GM11168 (cell line): ENCODE data around the gene SLC29A3.

Source experiments
- in situ Hi-C: fragments of 300-500 bp; cut with MboI; formaldehyde crosslinking; loops from one replicate; pipeline ENCODE4 v1.12.0; 2022; ENCODE audit warnings: low sequenced_read_pairs; ENCODE audit not compliant: unreplicated experiment

SLC29A3 gene

DNA sequence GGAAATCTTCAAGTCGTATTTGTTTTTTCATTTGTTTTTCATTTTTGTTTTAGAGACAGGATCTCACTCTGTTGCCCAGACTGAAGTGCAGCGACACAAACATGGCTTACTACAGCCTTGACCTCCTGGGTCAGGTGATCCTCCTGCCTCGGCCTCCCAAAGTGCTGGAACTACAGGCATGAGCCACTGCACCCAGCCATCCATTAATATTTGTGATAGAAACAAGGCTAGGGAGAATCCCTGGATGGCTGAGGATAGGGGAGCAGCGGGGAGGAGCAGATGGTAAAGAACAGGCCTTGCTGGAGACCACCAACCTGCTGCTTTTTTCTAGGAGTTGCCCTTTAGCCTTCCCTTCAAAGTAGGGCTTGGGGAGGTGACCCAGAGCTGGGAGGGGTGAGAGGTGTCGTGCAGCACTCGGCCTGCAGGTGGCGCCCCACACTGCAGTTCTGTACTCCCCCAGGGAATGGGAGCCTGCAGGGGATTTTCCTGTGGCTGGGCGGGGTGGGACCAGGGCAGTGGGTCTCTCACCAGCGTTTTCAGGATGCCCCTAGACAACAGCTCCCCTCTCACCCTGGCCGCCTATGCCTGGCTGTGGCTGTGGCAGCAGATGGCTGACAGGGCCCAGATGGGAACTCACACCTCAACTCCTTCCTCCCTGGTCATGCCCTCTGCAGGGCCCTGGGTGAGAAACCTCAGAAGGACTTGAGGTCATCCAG lies 65.1 kb downstream of the SLC29A3 start:
- in situ Hi-C loops: loop anchor here (5.0 kb wide), 2 partner anchors 67 to 183 kb away; partner anchors contain the start of gene SLC29A3

DNA sequence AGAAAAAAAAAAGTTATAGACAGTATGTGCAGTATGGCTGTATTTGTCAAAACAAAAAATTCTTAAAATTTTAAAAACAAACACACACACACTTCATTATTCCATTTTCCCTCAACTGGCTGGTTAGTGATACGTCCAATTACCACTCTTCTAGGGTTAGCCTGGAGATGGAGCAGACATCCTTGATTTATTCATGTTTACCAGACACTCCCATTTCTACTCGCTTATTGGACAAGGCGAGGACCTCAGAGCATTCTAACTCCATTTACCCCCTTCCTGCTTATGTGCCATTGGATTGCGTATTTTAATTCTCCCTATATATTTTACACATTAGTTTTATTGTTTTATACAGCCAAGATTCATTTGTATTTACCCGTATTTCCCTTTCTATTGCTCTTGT lies 69.1 kb downstream of the SLC29A3 start:
- in situ Hi-C loops: no loop called here

DNA sequence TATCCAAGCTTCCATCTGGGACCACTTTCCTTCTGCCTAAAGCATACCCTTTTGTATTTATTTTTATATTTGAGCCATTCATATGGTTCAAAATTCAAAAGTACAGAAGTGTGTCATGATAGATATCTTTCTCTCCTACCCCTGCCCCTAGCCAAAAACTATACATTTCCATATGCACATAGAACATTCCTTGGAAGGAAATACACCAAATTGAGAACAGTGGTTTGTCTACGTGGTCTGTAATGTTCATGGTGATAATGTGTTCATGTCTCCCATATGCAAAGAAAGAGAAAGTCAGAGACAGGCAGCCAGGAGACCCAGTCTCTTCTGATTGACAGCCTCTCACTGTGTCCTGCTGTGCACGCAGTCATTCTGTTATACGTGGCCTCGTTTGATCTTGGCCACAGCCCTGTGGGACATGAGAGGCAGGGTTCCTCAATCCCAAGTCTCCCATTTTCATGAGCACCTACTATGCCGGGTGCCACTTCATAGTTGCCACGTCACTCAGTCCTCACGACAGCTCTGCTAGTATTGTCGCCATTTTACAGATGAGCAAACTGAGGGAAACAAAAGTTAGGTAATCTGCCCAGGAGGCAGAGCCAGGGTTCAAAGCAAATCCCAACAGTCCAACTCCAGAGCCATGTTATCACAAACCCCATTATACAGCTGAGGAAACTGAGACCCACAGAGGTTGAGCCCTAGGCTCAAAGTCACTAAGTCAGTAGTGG lies 69.7 kb downstream of the SLC29A3 start:
- in situ Hi-C loops: no loop called here

DNA sequence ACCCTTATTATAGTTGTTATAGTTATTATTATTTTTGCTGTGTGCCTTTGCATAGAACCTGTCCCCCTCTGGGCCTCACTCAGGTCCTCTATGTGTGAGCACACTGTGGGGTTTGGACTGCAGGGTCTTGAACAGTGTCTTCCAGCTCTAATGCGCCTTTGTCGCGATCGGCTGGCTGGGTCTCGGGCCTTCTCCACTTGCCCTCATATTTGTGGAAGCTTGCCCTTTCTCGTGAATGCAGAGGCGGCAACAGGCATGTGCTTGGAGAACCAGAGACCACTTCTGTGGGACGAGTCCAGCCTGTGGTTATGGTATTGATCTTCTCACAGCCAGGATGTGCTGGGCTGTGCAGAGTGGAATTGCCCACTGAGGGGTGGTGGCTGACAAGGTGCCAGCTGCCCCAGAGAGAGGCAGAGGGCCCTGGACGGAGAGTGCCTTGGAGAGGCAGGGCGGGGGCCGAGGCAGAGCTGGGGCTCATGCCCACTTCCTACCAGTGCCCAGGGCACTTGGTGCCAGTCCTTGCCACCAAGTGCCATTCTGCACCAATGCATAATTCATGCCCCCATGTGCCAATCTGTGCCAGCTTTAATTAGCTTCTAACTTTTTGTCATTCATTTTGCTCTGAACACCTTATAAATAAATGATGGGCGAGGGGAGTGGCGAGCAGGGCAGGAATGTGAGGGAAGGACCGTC lies 70.9 kb downstream of the SLC29A3 start:
- in situ Hi-C loops: no loop called here

DNA sequence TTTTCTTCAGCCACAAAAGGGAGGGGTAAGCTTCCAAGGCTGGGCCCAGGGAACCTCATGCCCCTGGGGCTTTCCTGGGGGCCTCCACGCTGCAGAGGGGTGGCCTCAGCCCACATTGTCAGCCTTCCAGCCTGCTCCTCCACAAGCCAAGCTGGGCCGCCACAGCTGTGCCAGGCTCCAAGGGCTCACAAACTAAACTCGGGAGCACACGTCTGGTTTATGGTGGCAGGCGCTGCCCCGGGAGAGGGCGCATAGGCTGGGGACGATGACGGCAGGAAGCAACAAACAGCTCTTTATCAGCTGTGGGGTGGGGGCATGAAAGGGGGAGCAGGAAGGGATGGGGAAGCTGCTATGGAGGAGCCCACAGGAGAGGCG lies 71.4 kb downstream of the SLC29A3 start:
- in situ Hi-C loops: no loop called here

DNA sequence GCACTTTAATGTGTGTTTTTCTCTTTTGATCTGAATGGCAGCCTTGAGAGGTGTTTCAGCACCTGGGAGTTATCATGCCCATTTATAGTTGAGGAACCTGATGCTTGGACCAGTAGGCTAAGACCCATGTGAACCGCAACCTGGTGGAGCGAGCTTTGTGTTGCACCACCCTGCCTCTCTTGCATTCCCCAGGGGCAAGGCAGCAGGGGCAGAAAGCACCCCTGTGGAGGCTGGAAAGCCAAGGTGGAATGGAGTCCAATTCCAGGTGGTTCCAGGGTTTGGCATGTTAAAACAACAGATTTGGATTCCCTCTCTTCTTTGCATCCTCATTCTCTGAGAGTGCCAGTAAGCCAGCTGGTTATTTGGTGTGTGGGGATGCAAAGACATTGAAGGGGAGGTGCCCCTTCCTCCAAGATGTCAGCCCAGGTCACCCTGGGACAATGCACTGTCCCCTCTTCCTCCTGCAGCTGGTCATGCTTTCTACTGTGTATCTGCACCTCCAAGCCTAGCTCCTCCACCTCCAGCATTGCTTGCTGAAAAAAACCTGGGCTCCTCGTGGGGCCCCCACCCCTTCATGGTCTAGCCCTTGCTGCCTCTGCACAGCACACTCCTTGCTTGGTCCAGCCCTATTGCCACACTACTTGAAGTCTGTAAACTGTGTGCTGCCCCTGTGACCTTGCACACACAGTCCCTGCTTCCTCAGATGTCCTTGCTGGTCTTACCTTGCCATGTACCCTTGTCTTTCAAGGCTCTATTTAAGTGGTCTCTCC lies 72.0 kb downstream of the SLC29A3 start:
- in situ Hi-C loops: no loop called here

DNA sequence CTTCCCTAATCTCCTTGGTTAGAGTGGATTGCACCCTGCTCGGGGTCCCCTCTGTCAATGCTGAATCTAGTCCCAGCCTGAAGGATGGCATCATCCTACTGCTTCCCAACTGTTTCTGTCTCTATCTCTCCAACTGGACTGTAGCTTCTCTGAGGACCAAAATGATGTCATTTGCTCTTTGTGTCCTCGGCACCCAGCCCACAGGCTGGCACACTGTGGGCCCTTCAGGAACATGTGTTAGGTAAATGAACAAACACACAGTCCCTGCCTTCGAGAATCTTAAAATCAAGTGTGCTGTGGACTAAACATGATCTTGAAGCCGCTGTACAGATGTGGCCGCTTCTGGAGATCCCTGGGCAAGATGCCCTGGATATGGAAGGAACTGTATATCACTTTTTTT lies 72.6 kb downstream of the SLC29A3 start:
- in situ Hi-C loops: no loop called here

DNA sequence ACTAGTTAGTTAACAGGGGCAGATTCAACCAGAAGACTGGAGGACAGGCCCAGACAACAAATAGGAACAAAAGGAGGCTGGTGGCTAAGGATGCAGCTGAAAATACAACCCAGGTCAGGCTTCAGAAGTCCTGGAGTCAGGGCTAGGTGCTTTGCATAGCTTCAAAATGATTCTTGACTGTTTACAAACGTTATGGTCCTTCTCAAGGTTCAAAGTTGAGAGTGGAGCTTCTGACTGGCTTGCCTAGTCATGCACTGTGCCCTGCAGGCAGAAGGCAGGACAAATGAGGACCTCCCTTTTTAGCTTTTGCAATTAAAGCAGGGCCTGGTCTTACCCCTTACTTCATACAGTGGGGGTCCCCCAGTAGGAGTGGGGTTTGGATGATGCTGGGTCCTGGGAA lies 73.2 kb downstream of the SLC29A3 start:
- in situ Hi-C loops: no loop called here

DNA sequence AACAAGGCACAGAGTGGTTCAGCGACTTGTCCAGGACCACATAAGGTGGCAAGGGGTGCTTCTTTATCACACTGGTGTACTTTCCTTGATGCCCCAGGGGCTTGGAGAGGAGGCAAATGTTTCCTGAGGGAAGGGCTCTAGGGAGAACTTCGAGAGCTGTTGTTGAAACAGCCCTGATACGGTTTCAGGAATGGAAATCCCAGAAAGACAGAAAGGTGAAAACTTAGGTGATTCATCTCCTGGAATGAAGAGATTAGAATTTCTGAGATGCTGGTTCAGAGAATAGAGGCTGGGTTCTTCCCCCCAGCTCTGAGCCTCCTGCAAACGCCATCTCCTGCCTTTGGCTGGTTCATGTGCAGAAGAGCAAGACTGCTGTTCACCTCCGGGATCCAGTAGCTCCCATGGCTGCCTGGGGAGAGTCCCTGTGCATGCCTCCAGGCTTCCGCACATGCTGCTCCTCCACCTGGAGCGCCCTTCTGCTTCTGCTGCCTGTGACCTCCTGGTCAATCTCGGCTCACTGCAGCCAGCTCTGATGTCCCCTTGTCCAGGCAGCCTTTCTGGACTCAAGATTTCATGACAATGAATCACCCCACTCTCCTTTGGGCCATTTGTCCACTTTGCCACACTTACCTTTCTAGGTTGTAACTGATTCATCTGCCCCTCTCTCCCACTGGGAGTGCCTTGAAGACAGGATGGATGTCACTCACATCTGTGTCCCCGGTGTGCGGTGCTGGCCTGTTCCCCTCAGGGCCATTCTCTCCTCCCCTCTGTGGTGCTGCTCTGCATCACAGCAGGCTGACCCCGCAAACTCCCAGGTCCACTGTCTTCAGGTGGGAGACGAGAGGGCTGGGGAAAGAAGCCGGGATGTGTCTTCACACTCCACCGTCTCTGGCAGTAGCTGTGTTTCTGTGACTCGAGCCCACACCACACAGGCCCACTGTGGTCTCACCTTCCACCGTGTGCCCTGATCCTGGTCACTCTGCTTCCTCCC lies 74.0 kb downstream of the SLC29A3 start:
- in situ Hi-C loops: no loop called here

DNA sequence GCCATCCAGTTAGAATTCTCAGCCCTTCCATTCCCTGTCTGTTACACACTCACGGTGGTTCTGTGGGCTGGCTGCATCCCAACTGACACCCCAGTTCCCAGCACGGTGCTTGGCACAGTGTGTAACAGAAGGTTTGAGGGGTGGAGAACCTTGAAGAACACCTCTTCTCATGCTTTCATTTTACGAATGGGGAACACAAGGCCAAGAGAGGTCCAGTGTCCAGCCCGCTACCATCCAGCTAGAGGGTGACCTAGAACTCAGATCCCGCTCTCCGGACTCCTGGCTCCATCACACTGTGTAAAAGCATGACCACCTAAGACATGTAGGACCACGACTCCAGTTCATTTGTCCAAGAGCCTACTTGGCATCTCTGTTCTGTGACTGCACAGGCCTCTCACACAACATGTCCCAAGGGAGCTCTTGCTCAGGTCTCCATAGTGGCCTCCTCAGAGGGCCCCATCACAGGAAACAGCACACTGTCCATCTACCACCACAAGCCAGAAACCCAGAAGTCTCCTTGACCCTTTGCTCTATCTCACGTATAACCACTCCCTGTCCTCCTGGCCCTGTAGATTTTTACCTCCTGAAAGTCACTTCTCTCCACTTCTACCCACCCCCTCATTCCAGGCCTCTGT lies 74.9 kb downstream of the SLC29A3 start:
- in situ Hi-C loops: no loop called here

DNA sequence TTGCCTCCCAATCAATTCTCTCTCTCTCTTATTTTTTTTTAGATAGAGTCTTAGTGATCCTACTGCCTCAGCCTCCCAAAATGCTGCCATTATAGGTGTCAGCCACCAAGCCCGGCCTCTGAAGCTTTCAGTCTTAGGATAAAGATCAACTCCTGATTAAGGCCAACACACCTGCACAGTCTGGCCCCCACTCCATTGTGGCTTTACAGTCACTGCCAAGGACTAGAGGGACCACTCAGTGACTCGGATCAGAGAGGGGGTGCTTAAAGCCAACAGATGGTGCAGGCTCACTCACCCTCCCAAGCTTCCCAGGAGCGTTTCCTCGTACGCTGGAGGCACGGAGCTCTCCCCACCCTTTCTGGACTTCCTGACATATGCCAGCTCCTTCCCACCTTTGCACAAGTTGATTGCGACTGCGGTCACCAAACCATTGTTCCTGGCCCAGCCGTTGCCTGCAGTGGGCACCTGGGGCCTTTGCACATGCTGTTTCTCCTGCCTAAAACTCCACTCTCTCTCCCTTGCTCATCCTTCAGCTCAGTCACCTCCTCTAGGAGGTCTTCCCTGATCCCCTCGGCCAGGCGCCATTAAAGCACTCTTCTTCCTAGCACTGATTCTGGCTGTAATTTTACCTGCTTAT lies 76.0 kb downstream of the SLC29A3 start:
- in situ Hi-C loops: no loop called here

DNA sequence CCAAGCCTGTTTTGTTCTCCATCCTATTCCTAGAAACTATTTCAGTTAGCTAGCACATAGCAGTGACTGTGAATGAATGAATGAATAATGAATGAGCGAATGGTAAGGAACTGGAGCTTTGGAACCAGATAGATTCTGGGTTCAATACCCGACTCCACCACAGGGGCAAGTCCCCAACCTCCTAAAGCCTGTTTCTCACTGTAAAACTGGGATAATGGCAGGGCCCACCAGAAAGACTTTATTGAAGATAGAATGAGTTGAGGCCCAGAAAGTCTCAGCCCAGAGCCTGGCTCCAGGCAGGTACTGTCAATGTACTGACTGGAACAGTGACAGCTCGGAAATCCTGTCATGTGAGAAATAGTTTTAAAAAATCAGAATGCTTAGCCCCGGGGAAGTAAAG lies 76.6 kb downstream of the SLC29A3 start:
- in situ Hi-C loops: no loop called here

DNA sequence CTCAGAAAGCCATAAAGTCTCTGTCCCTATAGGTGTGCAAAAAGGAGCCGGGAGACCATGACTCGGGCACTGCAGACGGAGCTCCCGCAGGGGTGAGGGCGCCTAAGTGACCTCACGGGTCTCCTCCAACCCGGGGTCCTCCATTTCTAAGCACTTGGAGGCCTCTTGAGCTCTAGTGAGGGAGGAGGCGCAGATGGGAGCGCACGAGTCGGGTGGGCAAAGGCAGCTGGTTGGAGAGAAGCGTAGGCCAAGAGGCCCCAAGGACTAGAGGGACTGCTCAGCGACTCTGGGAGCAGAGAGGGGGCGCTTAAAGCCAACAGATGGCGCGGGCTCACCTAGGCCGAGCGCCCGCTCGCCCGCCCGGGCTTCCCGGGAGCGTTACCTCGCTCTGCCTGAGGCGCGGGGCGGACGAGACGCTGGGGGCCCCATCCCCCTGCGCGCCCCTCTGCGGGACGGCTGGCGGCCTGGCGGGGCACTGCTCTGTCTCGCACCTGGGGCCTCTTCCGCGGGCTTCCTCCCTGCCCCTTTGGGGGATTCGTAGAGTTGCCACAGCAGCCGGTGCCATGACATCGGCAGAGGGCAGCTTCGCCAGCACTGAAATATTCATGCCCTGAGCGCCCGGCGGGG lies 77.1 kb downstream of the SLC29A3 start:
- in situ Hi-C loops: no loop called here

DNA sequence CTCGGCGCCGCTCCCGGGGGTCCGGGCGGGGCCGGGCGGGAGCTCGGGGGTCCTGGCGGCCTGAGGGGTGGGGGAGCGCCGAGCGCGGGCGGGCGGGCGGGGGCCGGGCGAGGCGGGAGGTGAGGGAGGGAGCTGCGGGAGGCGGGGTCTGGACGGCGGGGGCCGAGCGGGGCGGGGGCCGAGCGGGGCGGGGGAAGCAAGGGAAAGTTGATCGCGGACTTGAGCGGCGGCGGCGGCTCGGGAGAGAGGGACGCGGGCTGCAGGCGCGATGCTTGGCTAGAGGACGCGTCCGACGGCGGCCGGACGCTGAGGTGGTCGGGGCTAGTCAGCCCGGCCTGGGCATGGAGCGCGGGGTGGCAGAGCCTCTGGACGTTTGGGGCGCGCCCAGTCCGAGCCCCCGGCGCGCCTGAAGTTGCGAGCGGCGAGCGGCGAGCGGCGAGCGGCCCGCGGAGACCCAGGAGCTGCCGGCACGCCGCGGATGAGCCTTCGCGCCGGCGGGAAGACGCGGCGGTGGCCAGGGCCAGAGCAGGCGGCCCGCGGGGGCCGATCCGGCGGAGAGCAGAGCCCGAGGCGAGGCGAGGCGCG lies 77.7 kb downstream of the SLC29A3 start, which contains the start of gene CDH23:
Gene CDH23 (plus strand): TSS at position 210 of the 585 bp plus-strand sequence. CDS start 42,912 bp downstream, outside the sequence.
- in situ Hi-C loops: no loop called here

DNA sequence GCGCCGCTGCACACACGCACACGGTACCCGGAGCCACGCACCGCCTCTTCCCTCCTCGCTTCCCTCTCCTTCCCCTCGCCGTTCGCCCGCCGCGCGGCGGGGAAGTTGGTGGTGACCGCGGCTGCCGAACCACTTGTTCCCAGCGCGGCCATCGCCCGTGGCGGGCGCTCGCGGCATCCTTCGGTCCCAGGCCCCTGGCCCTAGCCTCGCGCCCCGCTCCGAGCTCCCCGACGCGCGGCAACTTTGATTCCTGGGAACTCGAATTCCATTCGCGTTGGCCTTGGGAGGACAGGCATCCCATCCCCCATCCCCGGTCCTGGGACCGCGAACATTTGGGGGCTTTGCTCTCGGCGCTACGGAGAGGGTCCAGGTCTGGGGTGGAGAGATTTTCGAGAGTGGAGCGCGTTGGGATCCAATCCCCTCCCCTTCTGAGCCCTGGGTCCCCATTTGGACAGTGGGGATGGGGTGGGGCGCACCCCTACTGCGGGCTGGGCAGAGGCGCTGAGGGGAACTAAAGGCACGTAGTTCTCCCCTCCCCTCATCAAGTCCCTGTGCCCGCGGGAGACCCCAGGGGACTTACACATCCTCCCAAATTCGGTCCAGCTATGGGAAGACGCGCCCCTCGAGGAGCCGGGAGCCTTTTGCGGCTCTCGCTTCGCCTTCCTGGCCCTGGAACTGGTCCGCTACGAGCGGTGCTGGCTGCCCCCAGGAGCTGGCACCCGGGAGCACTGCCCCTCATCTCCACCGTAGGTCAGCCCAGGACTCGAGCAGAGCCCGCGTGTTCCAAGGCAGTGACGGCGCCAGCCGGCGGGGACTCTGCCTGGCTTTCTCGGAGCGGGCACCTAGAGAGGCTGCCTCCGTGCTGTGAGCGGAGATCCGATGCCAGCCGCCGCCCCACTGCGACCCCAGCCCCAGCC lies 78.5 kb downstream of the SLC29A3 start:
- in situ Hi-C loops: no loop called here

DNA sequence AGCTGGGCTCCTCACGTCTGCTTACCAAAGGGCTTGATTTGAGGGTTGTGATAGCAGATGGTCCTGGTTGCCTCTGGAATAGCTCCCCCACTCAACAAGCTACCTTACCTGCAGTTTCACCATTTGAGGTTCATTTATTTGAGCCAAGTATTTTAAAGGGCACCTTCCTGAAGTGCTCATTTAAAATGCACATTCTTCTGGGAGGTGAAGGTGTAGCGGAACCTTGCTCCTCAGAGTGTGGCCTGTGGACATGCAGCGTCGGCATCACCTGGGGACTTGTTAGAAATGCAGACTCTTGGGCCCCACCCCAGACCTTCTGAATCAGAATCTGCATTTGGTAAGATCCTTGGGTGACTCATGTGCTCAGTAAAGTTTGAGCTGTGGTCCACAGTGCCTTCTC lies 79.9 kb downstream of the SLC29A3 start:
- in situ Hi-C loops: no loop called here

DNA sequence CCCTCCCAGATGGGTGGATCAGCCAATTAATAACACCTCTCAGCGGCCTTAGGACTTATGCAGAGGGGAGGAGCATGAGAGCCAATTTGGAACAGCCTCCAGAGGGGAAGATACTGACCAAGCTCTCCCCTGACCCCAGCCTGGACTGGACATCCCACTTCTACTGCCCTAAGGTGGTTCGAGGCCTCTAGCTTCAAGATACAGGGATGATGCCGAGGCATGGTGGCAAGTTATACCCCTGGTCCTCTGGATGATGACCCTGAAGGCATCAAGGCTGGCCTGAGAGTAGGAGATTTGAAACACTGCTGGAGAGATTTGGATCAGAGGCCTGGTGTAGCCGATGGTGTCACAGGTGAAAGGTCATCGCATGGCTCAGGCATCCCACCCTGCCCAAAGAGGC lies 80.9 kb downstream of the SLC29A3 start:
- in situ Hi-C loops: no loop called here
